Endothelial cell of umbilical vein (primary cell): ENCODE measurements around the gene TMEM184C. TPM values are rescaled to one million over a fixed set of nuclear protein-coding genes. Genes with fewer than 3 reads are reported as not detected.

ENCODE experiments used
- BruUV-seq: library from RNA; stranded (reverse); fragments of 400-500 nt; replicated peaks from 2 replicates; lab custom pipeline; 2021; lab: Mats Ljungman, UMichigan
- CTCF ChIA-PET: fragments of 300-600, 350-600 bp; sonication (Branson Sonifier 250); formaldehyde crosslinking; loops from one replicate; lab custom pipeline; 2021; ENCODE audit warnings: antibody characterized with exemption, inconsistent platforms; lab: Charles Lee
- POLR2A ChIA-PET: fragments of 300-600, 350-600 bp; sonication (Branson Sonifier 250); formaldehyde crosslinking; loops from one replicate; lab custom pipeline; 2021; ENCODE audit warnings: antibody characterized with exemption, inconsistent platforms; lab: Charles Lee
- DNase-seq: peaks from one replicate; pipeline ENCODE4 v3.0.0-alpha.2; 2011; ENCODE audit warnings: low read depth, low spot score
- FAIRE-seq: peaks from 2 replicates; lab custom pipeline; 2011; peaks lifted over from hg19 to GRCh38; lab: Jason Lieb, UNC
- H2AFZ ChIP-seq: 2 replicates; pipeline ENCODE4 v1.6.0; 2012; ENCODE audit warnings: low read depth, low read length, control low read depth, inconsistent platforms
- H3K27ac ChIP-seq: 2 replicates; pipeline ENCODE4 v1.5.1; 2011; ENCODE audit warnings: low read depth, mild to moderate bottlenecking, control low read depth, low read length, moderate library complexity; ENCODE audit not compliant: insufficient read depth
- H3K27me3 ChIP-seq, 2 experiments: 2 replicates each; pipeline versions ENCODE4 v1.6.0 to v1.6.1; 2011; ENCODE audit warnings: low read length in 2 of 2, mixed read lengths in 1 of 2; ENCODE audit not compliant: control insufficient read depth in 2 of 2, insufficient read depth in 2 of 2
- H3K36me3 ChIP-seq, 2 experiments: 2 replicates in 1 of 2; 3 replicates in 1 of 2; pipeline ENCODE4 v1.5.1; 2011; ENCODE audit warnings: low read length in 2 of 2, mild to moderate bottlenecking in 1 of 2, moderate library complexity in 1 of 2; ENCODE audit not compliant: control insufficient read depth in 2 of 2, insufficient read depth in 2 of 2; ENCODE audit errors: extremely low read depth in 1 of 2
- H3K4me1 ChIP-seq: 3 replicates; pipeline ENCODE4 v1.5.1; 2011; ENCODE audit warnings: mild to moderate bottlenecking, low read length; ENCODE audit not compliant: control insufficient read depth, insufficient read depth; ENCODE audit errors: extremely low read depth
- H3K4me2 ChIP-seq: 2 replicates; pipeline ENCODE4 v1.6.1; 2011; ENCODE audit warnings: low read length, control low read depth, mixed read lengths; ENCODE audit not compliant: insufficient read depth
- H3K4me3 ChIP-seq, 3 experiments: fragments of 200-600 bp in 1 of 3; sonication (generic), shearing (Covaris generic) in 1 of 3; replicated peaks in 1 of 3; 2 replicates each; pipeline ENCODE4 v1.5.1; 2011 to 2016; ENCODE audit warnings: control low read depth in 3 of 3, low read length in 3 of 3, mild to moderate bottlenecking in 2 of 3, inconsistent platforms in 1 of 3, low read depth in 1 of 3, moderate library complexity in 1 of 3; ENCODE audit not compliant: insufficient read depth in 1 of 3
- H3K79me2 ChIP-seq: 2 replicates; pipeline ENCODE4 v1.6.0; 2012; ENCODE audit warnings: low read length, inconsistent platforms; ENCODE audit not compliant: control insufficient read depth, insufficient read depth
- H3K9ac ChIP-seq: replicated peaks from 2 replicates; pipeline ENCODE3; 2011; ENCODE audit warnings: low read length, control low read depth; ENCODE audit not compliant: insufficient read depth; ENCODE audit errors: extremely low read depth
- H3K9me1 ChIP-seq: replicated peaks from 3 replicates; pipeline ENCODE4 v1.6.0; 2011; ENCODE audit warnings: mild to moderate bottlenecking, low read length; ENCODE audit not compliant: control insufficient read depth, insufficient read depth; ENCODE audit errors: extremely low read depth
- H3K9me3 ChIP-seq: replicated peaks from 2 replicates; pipeline ENCODE4 v1.5.1; 2012; ENCODE audit warnings: low read length, inconsistent platforms; ENCODE audit not compliant: control insufficient read depth, insufficient read depth
- H4K20me1 ChIP-seq: replicated peaks from 2 replicates; pipeline ENCODE3; 2011; ENCODE audit warnings: mild to moderate bottlenecking, low read length; ENCODE audit not compliant: control insufficient read depth, insufficient read depth; ENCODE audit errors: extremely low read depth
- EZH2 ChIP-seq: IDR thresholded peaks from 2 replicates; pipeline ENCODE4 v1.6.1; 2012; ENCODE audit warnings: borderline replicate concordance, low read depth, mild to moderate bottlenecking, moderate library complexity, low read length, inconsistent platforms; ENCODE audit not compliant: severe bottlenecking
- FOS ChIP-seq: IDR thresholded peaks from 2 replicates; pipeline ENCODE4 v1.6.1; 2011; ENCODE audit warnings: mild to moderate bottlenecking, low read length, moderate library complexity, borderline replicate concordance; ENCODE audit not compliant: insufficient read depth
- GATA2 ChIP-seq: IDR thresholded peaks from 2 replicates; pipeline ENCODE4 v1.7.0; 2011; ENCODE audit warnings: low read depth, mild to moderate bottlenecking, moderate library complexity, mixed read lengths, low read length; ENCODE audit not compliant: insufficient read length, insufficient read depth
- JUN ChIP-seq: IDR thresholded peaks from 2 replicates; pipeline ENCODE4 v1.6.1; 2011; ENCODE audit warnings: borderline replicate concordance, low read depth; ENCODE audit not compliant: insufficient read length, insufficient read depth
- MYC ChIP-seq: IDR thresholded peaks from one replicate; pipeline ENCODE4 v1.6.1; 2011; ENCODE audit warnings: mild to moderate bottlenecking, low read depth, low read length
- POLR2A ChIP-seq: IDR thresholded peaks from 2 replicates; pipeline ENCODE4 v1.6.1; 2012; ENCODE audit warnings: low read depth, mild to moderate bottlenecking, control low read depth, low read length
- POLR2AphosphoS5 ChIP-seq: IDR thresholded peaks from 2 replicates; pipeline ENCODE4 v1.6.1; 2012; ENCODE audit warnings: low read depth, mild to moderate bottlenecking, control low read depth, low read length, moderate library complexity; ENCODE audit not compliant: insufficient read depth
- dilution Hi-C: fragments of 300-500 bp; cut with MboI; formaldehyde crosslinking; loops from one replicate; pipeline ENCODE4 v1.15.0; 2019; ENCODE audit warnings: low sequenced_read_pairs; ENCODE audit not compliant: extremely low pct_ligation_motif_present
- intact Hi-C: fragments of 100-400 bp; cut with micrococcal nuclease; formaldehyde crosslinking; loops from one replicate; pipeline ENCODE4 v1.10.0; 2022
- polyA plus RNA-seq, 4 experiments: library from polyadenylated mRNA; depleted of rRNA in 3 of 4; stranded (reverse) in 3 of 4; unstranded in 1 of 4; fragments of >200 nt; gene quantifications; 2 replicates each; pipeline versions ENCODE4 v1.2.1 to v1.2.3, GENCODE V29; 2011 to 2012; ENCODE audit warnings: missing spikeins in 1 of 4
- total RNA-seq: library from RNA; stranded (reverse); gene quantifications from 2 replicates; pipeline ENCODE4 v1.2.3, GENCODE V29; 2021
- TF ChIP-seq, protein P1 (sequence below), 2 donors: IDR thresholded peaks; 1 replicate in 1 of 2; 2 replicates in 1 of 2; pipeline ENCODE4 v1.5.1; 2011; ENCODE audit warnings: low read length in 2 of 2, mild to moderate bottlenecking in 2 of 2, moderate library complexity in 2 of 2, control low read depth in 1 of 2, inconsistent platforms in 1 of 2, low read depth in 1 of 2; ENCODE audit not compliant: insufficient read depth in 1 of 2; ENCODE audit errors: extremely low read depth in 1 of 2
- TF ChIP-seq, protein P2 (sequence below): IDR thresholded peaks from 2 replicates; pipeline ENCODE4 v1.6.1; 2011; ENCODE audit not compliant: insufficient read depth, insufficient read length

The TMEM184C gene
- total and polyA plus RNA-seq, 2 donors (not counting 3 experiments of a cell fraction or from before 2014, with no cell fraction given) = 10.3 to 29.2 TPM

DNA sequence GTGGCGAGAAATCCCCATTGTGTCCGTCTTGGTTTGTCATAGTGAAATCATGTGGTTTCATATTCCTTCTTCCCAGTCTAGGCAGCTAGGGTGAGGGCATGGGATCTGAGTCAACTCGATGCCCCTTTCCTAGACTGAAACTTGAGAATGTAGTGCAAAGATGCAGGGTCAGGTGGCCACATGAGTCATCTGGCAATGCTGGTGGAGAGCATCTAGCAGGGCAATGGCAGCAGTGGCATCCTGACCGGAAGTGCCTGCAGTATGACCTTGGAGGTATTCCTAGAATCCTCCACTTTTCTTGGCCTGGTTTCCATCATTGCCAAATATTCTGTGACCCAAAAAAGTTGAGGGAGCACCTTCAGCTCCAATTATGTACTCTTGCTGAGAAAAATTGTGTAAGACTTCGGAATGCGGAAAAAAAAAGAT lies 39.1 kb upstream of the TMEM184C start:
- H3K79me2 ChIP-seq = no peaks in the 10 kb centered on the region
- BruUV-seq = no TSS peak
- H3K36me3 ChIP-seq = no peaks in the 10 kb centered on the region
- no peaks in the 10 kb centered on the region for H3K9me1 ChIP-seq
- H3K4me2 ChIP-seq = peak overlapping the region; percentile 36
- peak overlapping the region; percentile 74 for H3K27ac ChIP-seq
- H3K4me3 ChIP-seq = no peak overlapping the region
- POLR2A ChIA-PET = interaction anchor here (0.6 kb wide), 1 partner anchor 66 kb away, joined by 4 read pairs; no protein-coding TSS in a partner anchor
- H3K9ac ChIP-seq = peak overlapping the region; percentile 26
- H3K4me1 ChIP-seq = peaks cover 17% of the 10 kb centered on the region
- H2AFZ ChIP-seq = no peak overlapping the region
- intact Hi-C loops (loop anchor here (10.0 kb wide), 1 partner anchor 243 kb away; no protein-coding TSS in a partner anchor), dilution Hi-C loops (no loop called here)
- FAIRE-seq (peak; percentile 94), DNase-seq (peak; percentile 98)
- no peaks in the 10 kb centered on the region for H3K9me3 ChIP-seq
- TF ChIP-seq FOS (peak; percentile 96), JUN (peak; percentile 93), MYC (peak; percentile 16), POLR2AphosphoS5 (peak; percentile 84), GATA2 (peak; percentile 44), POLR2A (peak; percentile 53), EZH2 (no peak)
- TF ChIP-seq, protein P1, sequence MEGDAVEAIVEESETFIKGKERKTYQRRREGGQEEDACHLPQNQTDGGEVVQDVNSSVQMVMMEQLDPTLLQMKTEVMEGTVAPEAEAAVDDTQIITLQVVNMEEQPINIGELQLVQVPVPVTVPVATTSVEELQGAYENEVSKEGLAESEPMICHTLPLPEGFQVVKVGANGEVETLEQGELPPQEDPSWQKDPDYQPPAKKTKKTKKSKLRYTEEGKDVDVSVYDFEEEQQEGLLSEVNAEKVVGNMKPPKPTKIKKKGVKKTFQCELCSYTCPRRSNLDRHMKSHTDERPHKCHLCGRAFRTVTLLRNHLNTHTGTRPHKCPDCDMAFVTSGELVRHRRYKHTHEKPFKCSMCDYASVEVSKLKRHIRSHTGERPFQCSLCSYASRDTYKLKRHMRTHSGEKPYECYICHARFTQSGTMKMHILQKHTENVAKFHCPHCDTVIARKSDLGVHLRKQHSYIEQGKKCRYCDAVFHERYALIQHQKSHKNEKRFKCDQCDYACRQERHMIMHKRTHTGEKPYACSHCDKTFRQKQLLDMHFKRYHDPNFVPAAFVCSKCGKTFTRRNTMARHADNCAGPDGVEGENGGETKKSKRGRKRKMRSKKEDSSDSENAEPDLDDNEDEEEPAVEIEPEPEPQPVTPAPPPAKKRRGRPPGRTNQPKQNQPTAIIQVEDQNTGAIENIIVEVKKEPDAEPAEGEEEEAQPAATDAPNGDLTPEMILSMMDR (IDR thresholded peaks at IDR 0.05; ENCODE audit: extremely low read depth in 1 of 2, insufficient read depth in 1 of 2, low read depth in 1 of 2, low read length in 2 of 2) = no peak
- TF ChIP-seq, protein P2, sequence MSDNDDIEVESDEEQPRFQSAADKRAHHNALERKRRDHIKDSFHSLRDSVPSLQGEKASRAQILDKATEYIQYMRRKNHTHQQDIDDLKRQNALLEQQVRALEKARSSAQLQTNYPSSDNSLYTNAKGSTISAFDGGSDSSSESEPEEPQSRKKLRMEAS = peak; percentile 82
- no peaks in the 10 kb centered on the region for H3K27me3 ChIP-seq
- no peaks in the 10 kb centered on the region for H4K20me1 ChIP-seq
- CTCF ChIA-PET = interaction anchor here (0.8 to 2.2 kb wide), 13 partner anchors 8 to 559 kb away, joined by 3 to 26 read pairs (median 4); partner anchors contain the start of gene TMEM184C
